ENCODE data around the gene BZW1. TPM values are rescaled to one million over a fixed set of nuclear protein-coding genes. Genes with fewer than 3 reads are reported as not detected.

The BZW1 gene
- total RNA-seq = 158 TPM

DNA sequence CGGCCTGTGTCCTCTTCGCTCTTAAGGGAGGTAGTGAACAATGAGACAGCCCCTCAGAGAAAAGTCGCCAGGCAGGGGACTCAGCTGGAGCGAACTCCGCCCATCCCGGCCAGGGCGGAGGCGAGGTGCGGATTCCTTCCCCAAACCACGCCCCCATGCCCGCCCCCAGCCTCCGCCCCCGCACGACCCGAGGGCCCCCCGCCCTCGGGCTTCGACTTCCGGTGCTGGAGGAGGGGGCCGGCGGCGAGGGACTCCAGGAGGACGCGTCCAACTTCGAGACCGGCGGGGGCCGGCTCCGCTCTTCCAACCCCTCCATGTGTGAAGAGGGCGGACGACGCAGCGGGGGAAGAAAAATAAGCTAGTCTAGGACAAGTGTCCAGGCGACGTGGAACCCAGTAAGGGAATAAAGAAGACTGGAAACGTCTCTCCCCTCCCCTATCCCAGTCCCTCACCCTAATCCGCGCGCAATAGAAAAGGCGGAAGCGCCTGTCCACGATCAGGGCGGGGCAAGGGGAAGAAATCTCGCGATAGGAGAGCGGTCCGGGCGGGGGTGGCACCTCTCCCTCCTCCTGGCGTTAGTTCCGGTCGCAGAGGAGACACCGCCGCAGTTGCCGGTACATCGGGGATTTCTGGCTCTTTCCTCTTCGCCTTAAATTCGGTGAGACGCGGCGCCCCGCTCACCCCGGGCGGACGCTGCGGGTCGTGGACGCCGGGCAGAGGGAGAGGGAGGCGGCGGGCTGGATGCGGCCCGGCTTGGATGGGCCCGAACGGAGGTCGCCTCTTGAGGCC, at the start of gene BZW1:
TSS of gene BZW1 (plus strand) at position 578 of the 789 bp plus-strand sequence. CDS start 1,308 bp downstream, outside the sequence.
- peak; percentile 97 for DNase-seq (ENCODE audit: low spot score)

DNA sequence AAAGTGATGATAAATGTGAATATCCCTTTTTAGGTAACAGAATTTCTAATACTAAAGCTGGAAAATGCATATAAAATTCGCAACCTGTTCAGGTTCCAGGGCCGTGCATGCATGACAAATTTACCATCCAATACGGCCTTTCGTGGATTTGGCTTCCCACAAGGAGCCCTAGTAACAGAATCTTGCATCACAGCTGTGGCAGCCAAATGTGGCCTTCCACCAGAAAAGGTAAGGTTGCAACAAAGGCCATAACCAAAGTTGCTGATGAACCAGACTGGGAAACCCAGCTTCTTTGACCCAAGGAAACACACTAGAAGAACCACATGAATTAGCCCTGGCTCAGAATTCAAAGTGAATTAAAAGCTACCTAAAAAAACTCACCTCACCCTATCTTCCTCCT, 49.6 kb upstream of the BZW1 start:
- DNase-seq (ENCODE audit: low spot score) = no peak

DNA sequence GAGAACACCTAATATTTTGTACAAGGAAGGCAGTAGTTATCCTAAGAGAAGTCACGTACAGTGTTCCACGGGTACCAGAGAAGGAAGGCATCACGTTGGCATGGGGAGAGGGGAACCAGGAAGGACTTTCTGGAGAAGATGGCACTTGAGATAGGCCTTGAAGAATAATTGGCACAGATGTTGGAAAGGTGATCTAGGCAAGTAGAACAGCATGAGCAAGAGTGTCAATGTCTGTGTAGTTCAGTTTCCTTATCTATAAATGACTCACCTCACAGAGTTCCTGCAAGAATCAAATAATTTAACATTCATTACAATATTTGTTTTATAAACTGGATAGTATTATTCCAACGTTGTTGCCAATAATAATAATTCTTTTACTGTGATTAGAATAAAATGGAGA, 48.3 kb upstream of the BZW1 start:
- no peak for DNase-seq (ENCODE audit: low spot score)

DNA sequence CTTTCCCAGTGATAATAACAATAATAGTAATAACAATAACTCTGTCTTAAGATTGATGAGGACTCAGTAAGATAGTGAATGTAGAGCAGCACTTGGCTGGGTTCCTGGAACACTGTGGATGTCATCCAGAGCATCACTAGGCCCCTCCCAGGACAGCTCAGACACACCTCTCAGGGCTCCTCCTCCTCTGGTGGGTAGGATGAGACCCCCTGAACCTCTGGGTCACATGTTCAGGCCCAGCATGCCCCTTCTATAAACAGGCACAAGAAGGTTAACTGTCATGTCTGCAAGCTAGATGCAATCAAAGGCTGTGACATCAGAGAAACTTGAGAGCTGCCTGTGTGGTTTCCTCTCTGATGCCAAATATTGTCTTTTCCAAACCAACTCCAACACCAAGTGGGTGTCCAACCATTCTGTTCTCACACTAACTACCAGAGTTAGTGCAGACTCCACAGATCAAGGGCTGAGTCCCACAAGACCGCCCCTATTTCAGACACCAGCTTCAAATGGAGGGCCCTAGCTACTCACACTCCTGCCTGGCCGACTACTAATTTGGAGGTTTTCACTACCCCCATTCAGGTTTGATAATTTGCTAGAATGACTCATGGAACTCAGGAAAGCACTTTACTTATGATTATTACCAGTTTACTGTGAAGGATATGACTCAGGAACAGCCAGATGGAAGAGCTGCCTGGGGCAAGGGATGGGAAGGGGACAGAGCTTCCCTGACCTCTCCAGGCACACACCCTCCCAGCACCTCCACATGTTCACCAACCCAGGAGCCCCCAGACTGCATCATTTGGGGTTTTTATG, 46.4 kb upstream of the BZW1 start:
- no peak for DNase-seq (ENCODE audit: low spot score)

DNA sequence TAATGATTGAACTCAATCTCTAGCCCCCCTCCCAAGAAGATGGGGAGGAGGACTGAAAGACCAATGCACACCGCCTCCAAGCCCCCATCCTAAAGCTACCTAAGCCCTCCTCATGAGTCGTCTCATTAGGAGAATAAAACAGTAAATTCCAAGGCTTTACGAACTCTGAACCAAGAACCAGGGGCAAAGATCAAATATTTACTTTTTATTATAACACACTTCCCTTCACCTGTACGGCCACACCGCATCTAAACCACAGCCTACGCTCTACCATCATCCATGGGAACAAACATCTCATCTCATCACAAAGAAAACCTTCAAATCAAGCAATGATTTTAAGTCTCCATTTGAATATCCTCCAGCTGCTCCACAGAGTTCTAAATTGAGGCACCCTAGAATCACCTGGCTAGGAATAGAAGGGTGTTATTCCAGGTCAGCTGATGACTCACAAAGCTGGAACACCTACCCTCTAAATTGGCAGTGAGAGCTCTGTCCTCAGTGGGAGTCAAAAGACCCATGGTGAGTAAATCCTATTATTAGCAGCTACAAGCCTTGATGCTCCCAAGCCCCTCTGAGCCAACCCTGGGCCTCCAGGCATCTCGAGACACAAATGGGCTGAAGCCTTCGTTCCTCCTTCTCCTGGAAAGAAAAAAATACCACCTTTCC, 45.6 kb upstream of the BZW1 start:
- no peak for DNase-seq (ENCODE audit: low spot score)

DNA sequence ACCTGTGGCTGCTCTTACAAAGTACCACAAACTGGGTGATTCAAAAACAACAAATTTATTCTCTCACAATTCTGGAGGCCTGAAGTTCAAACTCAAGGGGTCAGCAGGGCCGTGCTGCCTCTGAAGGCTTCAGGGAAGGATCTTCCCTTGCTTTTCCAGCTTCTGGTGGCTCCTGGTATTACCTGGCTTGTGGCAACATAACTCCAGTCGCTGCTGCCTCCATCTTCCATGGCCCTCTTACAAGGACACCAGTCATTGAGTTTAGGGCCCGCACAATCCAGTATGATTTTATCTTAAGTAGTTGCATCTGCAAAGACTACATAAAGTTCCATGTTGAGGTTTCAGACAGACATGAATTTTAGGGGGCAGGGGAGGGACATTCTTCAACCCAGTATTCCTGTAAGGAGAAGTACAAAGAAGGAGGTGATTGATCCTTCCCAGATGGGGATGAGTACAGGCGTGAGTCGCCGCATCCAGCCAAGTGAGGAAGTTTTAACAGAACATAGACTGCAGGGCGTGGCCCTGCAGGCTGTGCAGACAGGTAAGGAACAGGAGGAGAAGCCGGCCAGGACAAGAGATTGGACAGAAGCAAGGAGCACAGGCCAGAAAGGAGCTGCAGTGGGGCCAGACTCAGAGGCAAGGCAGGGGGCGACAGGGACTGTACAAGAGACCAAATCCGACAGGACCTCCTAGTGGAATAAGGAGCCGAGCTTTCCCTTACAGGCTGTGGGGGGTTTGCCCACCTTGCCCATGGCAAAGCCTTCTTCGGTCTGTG, 44.4 kb upstream of the BZW1 start:
- no peak for DNase-seq (ENCODE audit: low spot score)

DNA sequence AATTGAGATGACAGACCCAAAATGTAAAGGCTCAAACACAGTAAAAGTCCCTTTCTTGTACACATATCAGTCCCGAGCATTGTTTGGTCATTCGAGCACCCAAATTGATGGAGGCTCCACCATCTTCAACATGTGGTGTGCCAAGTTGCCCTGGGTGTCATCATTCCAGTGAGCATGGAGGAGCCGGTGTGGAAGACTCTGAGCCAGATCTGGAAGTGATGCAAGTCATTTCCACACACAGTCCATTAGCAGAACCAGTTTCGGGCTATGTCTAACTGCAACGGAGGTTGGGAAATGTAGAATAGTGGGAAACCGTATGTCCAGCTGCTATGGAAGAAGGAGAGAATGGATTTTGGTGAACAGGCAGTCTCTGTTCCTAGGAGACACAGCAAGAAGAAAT, 40.9 kb upstream of the BZW1 start:
- DNase-seq (ENCODE audit: low spot score) = no peak

DNA sequence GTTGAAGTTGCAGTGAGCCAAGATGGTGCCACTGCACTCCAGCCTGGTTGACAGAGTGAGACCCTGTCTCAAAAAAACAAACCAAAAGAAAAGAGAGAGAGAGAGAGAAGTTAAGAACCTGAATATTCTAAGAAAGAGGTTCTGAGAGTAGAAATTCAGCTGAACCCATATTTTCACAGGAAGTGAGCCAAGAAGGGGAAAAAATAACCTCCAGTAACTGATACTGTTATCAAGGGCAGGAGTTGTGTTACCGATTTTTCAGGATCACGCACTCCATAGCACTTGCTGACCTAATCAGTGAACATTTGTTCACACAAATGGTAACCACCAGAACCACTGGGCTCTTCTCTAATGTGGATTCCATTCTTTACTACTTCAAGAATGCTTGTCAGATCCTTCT, 39.1 kb upstream of the BZW1 start:
- DNase-seq (ENCODE audit: low spot score) = no peak

DNA sequence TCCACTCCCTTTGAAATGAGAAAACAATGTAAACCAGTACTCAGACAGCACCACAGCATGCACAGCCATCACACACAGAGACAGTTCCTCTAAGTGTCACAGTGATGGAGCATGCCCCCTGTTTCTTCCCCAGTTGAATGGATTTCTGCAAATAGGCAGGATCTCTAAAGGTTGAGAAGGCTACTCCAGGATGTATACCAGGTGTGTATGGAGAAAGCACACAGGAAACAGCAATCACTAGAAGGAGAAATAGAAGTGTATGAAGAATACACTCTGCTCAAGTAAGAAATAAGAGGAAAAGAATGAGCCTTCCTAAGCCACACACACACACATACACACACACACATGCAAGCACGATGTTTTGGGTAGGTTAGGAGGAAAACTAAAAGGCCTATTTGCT, 38.6 kb upstream of the BZW1 start:
- no peak for DNase-seq (ENCODE audit: low spot score)

DNA sequence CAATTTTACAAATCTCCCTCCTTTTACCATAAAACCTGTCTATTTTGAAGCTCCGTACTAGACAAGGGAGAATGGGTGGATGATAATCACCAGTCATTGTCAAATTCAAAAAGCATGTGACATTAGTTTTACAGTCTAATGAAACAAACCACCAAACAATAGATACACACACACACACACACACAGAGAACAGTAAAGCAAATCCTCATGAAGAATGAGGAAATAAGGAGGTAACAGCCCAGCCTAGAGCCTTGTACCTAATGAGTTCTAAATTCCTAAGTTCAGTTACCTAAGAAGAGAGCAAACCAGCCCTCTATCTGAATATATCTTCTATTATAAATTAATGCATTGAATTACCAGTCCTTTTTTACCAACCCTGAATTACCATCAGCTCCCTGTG, 36.8 kb upstream of the BZW1 start:
- no peak for DNase-seq (ENCODE audit: low spot score)

DNA sequence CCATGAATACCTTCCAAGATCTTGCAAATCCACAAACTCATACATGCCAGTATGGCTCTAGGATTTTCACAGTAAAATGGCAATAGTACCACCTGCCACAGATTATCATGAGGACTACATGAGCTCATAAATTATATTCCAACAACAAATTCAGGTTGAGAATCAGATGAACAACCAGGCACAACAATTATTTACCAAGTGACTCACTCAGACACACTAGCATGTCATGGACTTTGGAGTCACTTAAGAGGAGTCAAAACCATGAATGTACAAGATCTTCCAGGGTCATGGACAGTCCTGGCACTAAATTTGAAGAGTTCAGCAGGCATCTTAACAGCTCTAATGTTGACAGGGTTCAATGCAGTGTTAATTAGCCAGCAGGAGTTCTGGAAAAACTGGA, 34.4 kb upstream of the BZW1 start:
- DNase-seq (ENCODE audit: low spot score) = peak; percentile 29

DNA sequence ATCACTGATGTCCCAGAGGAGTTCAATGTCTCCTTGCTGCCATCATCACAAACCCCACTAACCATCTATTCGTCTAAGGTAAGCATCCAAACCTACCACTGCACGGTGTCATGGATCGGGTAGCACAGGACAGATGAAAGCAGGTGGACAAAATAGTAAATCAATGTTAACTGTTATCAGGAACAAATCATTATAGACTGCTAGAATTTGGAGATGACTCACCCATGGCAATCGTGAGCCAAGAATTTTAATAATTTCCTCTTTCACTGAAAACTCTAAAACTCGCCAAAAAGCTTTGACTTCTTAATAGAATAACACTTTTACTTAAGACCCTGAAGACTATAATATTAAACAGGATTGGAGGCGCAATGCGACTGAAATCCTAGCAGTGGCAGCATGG, 33.7 kb upstream of the BZW1 start:
- no peak for DNase-seq (ENCODE audit: low spot score)

DNA sequence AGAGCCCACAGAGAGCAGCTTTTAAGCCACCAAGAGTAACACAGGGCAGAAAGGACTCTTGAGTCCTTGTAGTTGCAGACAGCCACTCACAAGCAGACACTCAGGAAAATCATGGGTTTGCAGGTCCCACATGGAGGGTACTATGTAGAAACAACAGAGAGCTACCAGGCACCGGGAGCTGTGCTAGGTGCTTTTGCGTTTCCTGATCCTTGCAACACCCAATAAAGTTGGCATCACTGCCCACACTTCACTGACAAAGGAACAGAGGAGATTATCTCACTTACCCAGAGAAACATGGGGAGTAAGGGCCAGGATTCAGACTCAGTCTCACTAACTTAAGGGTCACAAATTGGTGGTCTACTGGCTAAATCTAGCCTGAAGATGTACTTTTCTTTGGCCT, 32.5 kb upstream of the BZW1 start:
- DNase-seq (ENCODE audit: low spot score) = no peak

DNA sequence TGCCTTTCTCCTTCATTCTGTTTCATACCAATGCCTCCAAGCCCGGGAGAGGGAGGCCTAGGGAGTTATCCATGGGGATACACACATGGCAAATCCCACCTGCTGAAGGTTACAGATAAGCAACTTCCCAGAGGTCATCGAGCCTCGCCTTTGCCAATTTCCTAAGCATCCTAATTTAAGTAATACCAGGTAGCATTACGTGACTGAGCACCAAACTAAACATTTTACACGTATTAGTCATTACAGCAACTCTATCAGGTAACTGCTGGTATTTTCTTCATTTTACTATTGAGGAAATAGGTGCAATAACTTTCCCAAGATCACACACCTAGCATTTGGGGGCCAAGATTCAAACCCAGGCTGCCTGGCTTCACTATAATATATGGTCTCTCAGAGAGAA, 30.1 kb upstream of the BZW1 start:
- no peak for DNase-seq (ENCODE audit: low spot score)

DNA sequence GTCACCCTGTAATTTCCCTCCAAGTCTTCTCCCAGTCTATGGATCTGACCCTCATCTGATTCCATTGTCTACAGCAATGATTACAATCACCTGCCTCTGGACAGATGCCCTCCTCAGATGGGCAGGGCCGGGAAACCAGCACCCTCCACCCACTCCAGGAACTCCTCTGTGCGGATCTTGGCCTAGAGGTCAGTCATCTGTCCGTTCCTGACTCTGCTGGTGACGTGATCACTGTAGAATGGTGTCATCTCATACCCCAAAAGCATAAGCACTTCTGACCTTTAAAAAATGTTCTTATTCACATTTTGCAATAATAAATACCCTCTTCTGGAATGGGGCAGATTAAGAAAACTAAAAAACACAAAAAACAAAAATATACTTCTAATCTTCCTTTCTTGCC, 29.5 kb upstream of the BZW1 start:
- DNase-seq (ENCODE audit: low spot score) = no peak

DNA sequence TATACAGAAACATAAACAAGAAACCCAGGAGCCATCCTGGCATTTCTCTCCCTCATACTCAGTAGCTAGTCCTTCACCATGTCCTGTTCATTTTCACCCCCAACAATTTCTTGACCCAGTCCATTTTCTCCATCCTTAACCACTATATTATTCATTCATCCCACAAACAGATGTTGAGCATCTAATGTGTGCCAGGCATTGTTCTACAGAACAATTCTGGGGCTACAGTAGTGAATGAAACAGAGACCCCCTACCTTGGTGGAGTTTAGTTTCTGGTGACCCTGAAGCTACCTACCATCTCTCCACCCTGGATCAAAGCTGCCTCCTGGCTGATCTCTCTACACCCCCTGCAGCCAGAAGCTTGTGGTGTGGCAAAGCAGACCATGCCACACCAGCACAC, 27.5 kb upstream of the BZW1 start:
- no peak for DNase-seq (ENCODE audit: low spot score)

DNA sequence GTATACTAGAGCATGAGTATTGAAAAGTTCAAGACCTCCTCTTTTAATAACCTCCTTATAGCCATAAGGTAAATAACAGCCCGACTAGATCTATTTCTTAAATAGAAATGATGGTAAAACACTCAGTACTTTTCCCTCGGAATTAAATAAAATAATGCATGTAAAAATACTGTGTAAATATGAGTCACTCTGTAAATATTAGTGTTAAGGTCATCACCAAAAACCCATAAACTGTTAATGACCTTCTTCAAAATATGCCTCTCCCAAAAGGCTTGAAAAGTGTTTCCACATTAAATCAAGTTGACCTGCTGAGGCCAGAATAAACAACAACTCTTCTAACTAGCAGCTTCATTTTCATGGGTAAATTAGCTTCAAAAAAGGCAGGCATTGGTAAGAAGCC, 25.3 kb upstream of the BZW1 start:
- DNase-seq (ENCODE audit: low spot score) = no peak

DNA sequence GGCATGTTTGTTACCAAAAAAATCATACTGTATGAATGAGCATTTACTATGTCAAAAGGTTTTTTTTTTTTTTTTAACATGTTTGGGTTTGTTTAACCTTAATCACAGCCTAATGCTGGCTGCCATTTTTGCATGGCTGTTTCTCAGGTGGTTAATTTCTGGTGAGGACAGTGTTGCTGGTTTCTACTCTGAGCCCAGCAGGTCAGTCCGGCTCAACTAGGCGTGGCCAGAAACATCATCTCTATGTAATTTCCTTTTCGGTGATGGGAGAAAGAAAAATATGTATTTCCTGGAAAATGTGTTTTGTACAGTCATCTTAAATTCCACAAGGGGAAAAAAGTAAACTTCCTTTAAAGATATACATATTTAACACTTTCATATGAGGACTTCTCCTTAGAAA, 24.9 kb upstream of the BZW1 start:
- DNase-seq (ENCODE audit: low spot score) = no peak

DNA sequence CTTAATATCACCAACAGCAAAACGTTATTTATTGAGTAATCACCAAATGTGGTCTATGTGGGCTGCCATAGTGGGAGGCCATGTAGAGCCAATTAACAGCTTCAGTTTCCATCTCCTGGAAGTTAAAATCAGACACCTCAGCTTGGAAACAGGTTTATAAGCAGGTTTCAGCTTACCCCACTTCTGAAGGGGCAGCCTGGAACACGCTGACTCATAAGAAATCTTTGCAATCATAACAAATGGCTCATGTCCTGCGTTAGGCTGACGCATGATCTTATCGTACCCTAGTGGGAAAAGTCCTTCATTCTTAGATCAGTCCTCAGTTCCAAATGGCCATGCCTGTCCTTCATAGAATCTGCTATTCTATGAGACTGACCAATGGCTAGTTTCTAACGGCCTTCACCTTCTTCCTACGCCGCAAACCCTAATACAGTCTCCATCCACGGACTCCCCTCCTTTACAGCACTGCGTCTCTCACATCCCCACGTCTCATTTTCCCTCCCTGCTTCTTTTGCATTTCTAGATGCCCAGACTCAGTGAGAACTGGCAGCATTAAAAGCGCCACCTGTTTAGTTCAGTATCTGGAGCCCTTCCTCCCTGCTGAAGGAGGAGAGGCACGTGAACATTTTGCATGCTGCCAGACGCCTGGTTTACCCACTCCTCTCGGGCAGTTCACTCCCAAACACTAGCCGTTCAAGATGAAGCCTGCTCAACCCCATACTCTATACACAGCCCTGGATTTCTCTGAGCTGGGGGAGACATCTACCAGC, 24.2 kb upstream of the BZW1 start:
- no peak for DNase-seq (ENCODE audit: low spot score)

DNA sequence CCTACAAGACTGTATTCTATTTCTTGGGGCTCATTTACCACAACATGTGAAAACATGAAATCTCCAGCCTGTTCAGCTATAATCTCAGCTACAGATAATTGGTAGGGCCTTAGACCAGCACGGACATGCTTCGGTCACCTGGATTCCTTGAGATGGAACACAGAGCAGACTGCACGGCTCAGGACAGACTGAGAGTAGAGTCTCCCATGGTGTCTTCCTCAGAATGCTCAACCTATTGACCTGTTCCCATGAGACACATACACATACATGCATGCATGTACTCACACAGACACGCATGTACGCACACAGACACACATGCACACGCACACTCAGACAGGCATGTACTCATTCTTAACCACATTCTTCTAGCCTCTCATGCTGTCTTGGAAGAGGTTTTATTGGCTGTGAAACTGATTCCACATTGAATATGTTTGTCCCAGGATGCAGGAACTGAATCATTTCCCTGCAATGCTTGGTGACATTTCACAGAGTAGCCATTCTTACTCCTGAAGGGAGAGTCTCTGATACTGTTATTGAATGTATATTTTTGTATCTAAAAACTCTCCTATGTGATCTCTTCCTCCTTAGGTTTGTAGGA, 23.5 kb upstream of the BZW1 start:
- DNase-seq (ENCODE audit: low spot score) = no peak

DNA sequence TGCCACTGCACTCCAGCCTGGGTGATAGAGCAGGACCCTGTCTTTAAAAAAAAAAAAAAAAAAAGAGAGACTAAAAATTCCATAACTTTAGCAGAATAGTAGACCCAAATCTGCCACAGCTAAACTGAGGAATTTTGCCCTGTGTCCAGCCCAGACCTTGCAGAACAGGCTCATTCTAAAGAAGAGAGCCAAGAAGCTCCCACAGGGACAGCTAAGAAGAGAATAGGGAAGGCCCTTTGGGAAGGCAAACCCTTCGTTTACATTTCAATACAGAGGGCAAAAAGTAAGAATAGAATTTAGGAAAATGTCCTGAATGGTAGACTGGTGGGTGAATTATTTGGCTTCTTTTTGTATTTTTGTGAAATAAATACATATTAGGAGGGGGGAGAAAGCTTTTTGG, 21.5 kb upstream of the BZW1 start:
- DNase-seq (ENCODE audit: low spot score) = no peak
